Spleen (tissue), 11 donors: ENCODE data around the gene SDF2L1. TPM values are rescaled to one million over a fixed set of nuclear protein-coding genes. Genes with fewer than 3 reads are reported as not detected.
A peak's percentile ranks its signal among the peaks of the same experiment; 100 is the strongest.

Source experiments
- DNase-seq: peaks from one replicate; pipeline ENCODE4 v3.0.0-alpha.2; 2020
- H3K27ac ChIP-seq, 8 donors: fragments of 200-600 bp; sonication (generic) in 7 of 8; 1 replicate in 4 of 8; 2 replicates in 4 of 8; pipeline versions ENCODE4 v1.5.0 to v1.8.0; 2016 to 2021; ENCODE audit warnings: inconsistent platforms in 4 of 8, mild to moderate bottlenecking in 4 of 8, moderate library complexity in 1 of 8
- H3K27me3 ChIP-seq, 7 donors: fragments of 200-600 bp; sonication (generic) in 6 of 7; replicated peaks in 1 of 7; 1 replicate in 4 of 7; 2 replicates in 3 of 7; pipeline versions ENCODE4 v1.5.0 to v1.8.0; 2016 to 2021; ENCODE audit warnings: inconsistent platforms in 3 of 7, mild to moderate bottlenecking in 1 of 7
- H3K36me3 ChIP-seq, 6 donors: fragments of 200-600 bp; sonication (generic) in 5 of 6; 1 replicate in 4 of 6; 2 replicates in 2 of 6; pipeline versions ENCODE4 v1.5.0 to v1.8.0; 2016 to 2021; ENCODE audit warnings: inconsistent platforms in 2 of 6
- H3K4me1 ChIP-seq, 6 donors: fragments of 200-600 bp; sonication (generic) in 5 of 6; 1 replicate in 3 of 6; 2 replicates in 3 of 6; pipeline versions ENCODE4 v1.5.0 to v1.8.0; 2016 to 2021; ENCODE audit warnings: inconsistent platforms in 3 of 6
- H3K4me3 ChIP-seq, 8 donors: fragments of 200-600 bp; sonication (generic) in 7 of 8; 1 replicate in 4 of 8; 2 replicates in 4 of 8; pipeline versions ENCODE4 v1.5.0 to v1.8.0; 2016 to 2021; ENCODE audit warnings: inconsistent platforms in 4 of 8, mild to moderate bottlenecking in 4 of 8, moderate library complexity in 2 of 8
- H3K9me3 ChIP-seq, 8 donors: fragments of 200-600 bp; sonication (generic) in 7 of 8; 1 replicate in 4 of 8; 2 replicates in 4 of 8; pipeline versions ENCODE4 v1.5.0 to v1.8.0; 2016 to 2021; ENCODE audit warnings: inconsistent platforms in 4 of 8
- POLR2A ChIP-seq, 3 donors: fragments of 450-650 bp; IDR thresholded peaks; one replicate each; pipeline ENCODE4 v1.5.1; 2017; ENCODE audit warnings: antibody characterized with exemption in 3 of 3, mild to moderate bottlenecking in 1 of 3
- POLR2AphosphoS5 ChIP-seq, 3 donors: sonication (generic); formaldehyde crosslinking; IDR thresholded peaks; one replicate each; pipeline ENCODE4 v1.5.1; 2017; ENCODE audit warnings: antibody characterized with exemption in 3 of 3
- WGBS, 5 donors: extraction: QIAGEN DNeasy Blood & Tissue Kit in 3 of 5; methylation state at CpG; one replicate each; pipeline versions ENCODE4 v1.1.5 to v1.1.7; 2013 to 2018; 5-methylcytosine and 5-hydroxymethylcytosine counted together
- intact Hi-C: fragments of 100-400 bp; cut with DNase I; formaldehyde crosslinking; loops from one replicate; pipeline ENCODE4 v1.15.0; 2023; ENCODE audit warnings: low total_unique reads
- polyA plus RNA-seq, 3 donors: library from polyadenylated mRNA; stranded (reverse); fragments of 200-250 nt; gene quantifications; one replicate each; pipeline ENCODE4 v1.2.1, GENCODE V29; 2013
- total RNA-seq, 7 donors: library from RNA; depleted of rRNA in 3 of 7; stranded (reverse); fragments of >200 nt in 3 of 7; fragmentation: NEBNext Ultra II Directional in 4 of 7; extraction: Animal tissue kit (Norgen Biotek cat#: 25700) in 4 of 7; gene quantifications; one replicate each; pipeline versions ENCODE4 v1.1.0 to v1.2.1, GENCODE V29; 2016 to 2021
- TF ChIP-seq, protein P1 (sequence below), 11 experiments: fragments of 200-600 bp in 7 of 11; fragments of 450-650 bp in 4 of 11; sonication (generic) in 4 of 11; IDR thresholded peaks in 8 of 11; conservative IDR thresholded peaks in 3 of 11; 1 replicate in 7 of 11; 2 replicates in 4 of 11; pipeline versions ENCODE4 v1.4.0 to v1.8.0; 2016 to 2021; ENCODE audit warnings: antibody characterized with exemption in 11 of 11, inconsistent platforms in 4 of 11, mild to moderate bottlenecking in 1 of 11
- donor health status: healthy with polysubstance abuse.
- donor health status: DM: no; HTN: no; CAD: no; lungs with moderate emphysema.
- donor health status: DM: no; HTN: no; CAD: no.
- donor health status: Bipolar disorder and iron deficiency.
- donor health status: healthy.
- donor health status: DM: no; HTN: no; CAD: no.
- donor health status: DM: yes; HTN: yes; CAD: no.

SDF2L1 gene
- total and polyA plus RNA-seq, 10 donors, result 16.6 to 51.9 (median 35.6) TPM

DNA sequence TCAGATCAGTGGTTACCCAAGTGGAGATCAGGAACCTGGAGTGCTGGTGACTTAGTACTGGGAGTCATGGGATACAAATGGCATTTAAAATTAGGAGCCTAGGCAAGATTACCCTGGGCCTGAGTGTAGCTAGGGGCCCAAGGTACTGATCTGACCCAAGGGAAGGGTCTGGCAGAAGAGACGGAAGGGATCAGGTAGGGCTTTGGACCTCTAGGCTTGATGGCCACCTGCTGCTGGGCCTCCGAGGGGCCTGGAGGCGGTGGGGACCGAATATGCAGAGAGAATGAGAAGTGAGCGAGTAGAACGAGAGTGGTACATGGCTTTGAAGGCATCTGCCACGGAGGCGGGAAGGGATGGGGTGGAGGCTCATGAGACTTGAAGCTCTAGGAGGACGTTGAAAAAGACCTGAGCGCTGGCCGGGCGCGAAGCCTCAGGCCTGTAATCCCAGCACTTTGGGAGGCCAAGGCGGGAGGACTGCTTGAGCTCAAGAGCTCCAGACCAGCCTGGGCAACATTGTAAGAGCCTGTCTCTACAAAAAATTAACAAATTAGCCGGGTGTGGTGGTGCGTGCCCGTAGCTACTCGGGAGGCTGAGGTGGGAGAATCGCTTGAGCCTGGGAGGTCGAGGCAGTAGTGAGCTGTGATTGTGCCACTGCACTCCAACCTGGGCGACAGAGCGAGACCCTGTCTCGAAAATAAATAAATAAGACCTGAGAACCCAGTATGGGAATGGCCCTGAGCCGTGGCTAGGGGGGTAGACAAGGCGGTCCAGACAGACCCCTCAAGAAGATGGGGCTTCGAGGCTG is 23.1 kb downstream of the SDF2L1 start:
- H3K4me3 ChIP-seq, result peak overlapping the region; percentile 65 to 90 (median 78)
- H3K27ac ChIP-seq, result peak overlapping the region; percentile 86 to 97 (median 95)
- H3K36me3 ChIP-seq, result peaks cover 0 to 14% (median 6%) of the 10 kb centered on the region in 6 donors
- H3K27me3 ChIP-seq, result no peaks in the 10 kb centered on the region
- H3K9me3 ChIP-seq, result no peaks in the 10 kb centered on the region
- no peak for DNase-seq
- WGBS, 5 donors, result 73 to 82% (median 77%) methylated on average over 24 to 26 of the region's 26 CpGs
- H3K4me1 ChIP-seq, result peaks cover 7 to 43% (median 26%) of the 10 kb centered on the region in 6 donors
- intact Hi-C loops, result no loop called here
- TF ChIP-seq POLR2AphosphoS5 (IDR thresholded peaks at IDR 0.05) (no peak), POLR2A (IDR thresholded peaks at IDR 0.05) (no peak)
- TF ChIP-seq, protein P1, sequence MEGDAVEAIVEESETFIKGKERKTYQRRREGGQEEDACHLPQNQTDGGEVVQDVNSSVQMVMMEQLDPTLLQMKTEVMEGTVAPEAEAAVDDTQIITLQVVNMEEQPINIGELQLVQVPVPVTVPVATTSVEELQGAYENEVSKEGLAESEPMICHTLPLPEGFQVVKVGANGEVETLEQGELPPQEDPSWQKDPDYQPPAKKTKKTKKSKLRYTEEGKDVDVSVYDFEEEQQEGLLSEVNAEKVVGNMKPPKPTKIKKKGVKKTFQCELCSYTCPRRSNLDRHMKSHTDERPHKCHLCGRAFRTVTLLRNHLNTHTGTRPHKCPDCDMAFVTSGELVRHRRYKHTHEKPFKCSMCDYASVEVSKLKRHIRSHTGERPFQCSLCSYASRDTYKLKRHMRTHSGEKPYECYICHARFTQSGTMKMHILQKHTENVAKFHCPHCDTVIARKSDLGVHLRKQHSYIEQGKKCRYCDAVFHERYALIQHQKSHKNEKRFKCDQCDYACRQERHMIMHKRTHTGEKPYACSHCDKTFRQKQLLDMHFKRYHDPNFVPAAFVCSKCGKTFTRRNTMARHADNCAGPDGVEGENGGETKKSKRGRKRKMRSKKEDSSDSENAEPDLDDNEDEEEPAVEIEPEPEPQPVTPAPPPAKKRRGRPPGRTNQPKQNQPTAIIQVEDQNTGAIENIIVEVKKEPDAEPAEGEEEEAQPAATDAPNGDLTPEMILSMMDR (IDR thresholded peaks at IDR 0.05 in 8 of 11, conservative IDR thresholded peaks at IDR 0.05 in 3 of 11), result no peak

DNA sequence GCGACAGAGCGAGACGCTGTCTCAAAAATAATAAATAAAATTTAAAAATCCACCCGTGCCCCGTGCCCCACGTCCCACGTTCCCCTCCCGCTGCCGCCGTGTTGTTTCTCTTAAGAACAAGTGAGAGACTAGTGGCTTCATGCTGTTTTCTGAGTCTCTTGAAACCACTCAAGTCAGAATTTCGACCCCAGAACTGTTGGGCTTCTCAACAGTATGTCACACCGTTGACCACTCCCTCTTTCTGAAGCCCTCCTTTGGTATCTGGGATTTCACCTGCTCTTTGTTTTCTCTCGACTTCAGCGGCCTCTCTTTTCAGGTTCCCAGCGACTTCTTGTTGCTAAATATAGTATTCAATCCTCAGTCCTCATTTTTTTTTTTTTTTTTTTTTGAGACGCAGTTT is 24.7 kb downstream of the SDF2L1 start:
- WGBS, 5 donors, result 46 to 62% (median 57%) methylated on average over 16 of the region's 16 CpGs
- Histone ChIP-seq H3K27ac (peak overlapping the region in 4 of 8 donors; percentile 92 to 97 (median 96)), H3K27me3 (no peaks in the 10 kb centered on the region), H3K4me1 (peaks cover 7 to 43% (median 26%) of the 10 kb centered on the region in 6 donors), H3K9me3 (no peaks in the 10 kb centered on the region), H3K36me3 (peaks cover 4 to 29% (median 21%) of the 10 kb centered on the region in 6 donors), H3K4me3 (peak overlapping the region; percentile 65 to 90 (median 78))
- no peak for TF ChIP-seq POLR2A (IDR thresholded peaks at IDR 0.05)
- TF ChIP-seq, protein P1 (IDR thresholded peaks at IDR 0.05 in 8 of 11, conservative IDR thresholded peaks at IDR 0.05 in 3 of 11), result no peak
- TF ChIP-seq POLR2AphosphoS5 (IDR thresholded peaks at IDR 0.05), result no peak
- intact Hi-C loops, result no loop called here
- DNase-seq, result no peak

DNA sequence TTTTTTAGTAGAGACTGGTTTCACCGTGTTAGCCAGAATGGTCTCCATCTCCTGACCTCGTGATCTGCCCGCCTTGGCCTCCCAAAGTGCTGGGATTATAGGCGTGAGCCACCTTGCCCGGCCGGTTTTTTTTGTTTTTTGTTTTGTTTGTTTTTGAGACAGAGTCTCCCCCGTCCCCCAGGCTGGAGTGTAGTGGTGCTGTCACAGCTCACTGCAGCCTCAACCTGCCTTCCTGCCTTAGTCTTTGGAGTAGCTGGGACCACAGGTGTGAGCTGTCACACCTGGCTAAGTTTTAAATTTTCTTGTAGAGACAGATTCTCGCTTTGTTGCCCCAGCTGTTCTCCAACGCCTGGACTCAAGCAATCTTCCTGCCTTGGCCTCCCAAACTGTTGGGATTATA is 26.9 kb downstream of the SDF2L1 start:
- Histone ChIP-seq H3K36me3 (peaks cover 4 to 51% (median 44%) of the 10 kb centered on the region in 6 donors), H3K4me3 (no peak overlapping the region), H3K27me3 (no peaks in the 10 kb centered on the region), H3K4me1 (peaks cover 7 to 43% (median 26%) of the 10 kb centered on the region in 6 donors), H3K27ac (no peak overlapping the region), H3K9me3 (no peaks in the 10 kb centered on the region)
- 80 to 93% (median 87%) methylated on average over 6 to 9 of the region's 9 CpGs for WGBS, 5 donors
- DNase-seq, result no peak
- no peak for TF ChIP-seq POLR2A (IDR thresholded peaks at IDR 0.05)
- TF ChIP-seq, protein P1 (IDR thresholded peaks at IDR 0.05 in 8 of 11, conservative IDR thresholded peaks at IDR 0.05 in 3 of 11), result no peak
- no peak for TF ChIP-seq POLR2AphosphoS5 (IDR thresholded peaks at IDR 0.05)
- intact Hi-C loops, result no loop called here

DNA sequence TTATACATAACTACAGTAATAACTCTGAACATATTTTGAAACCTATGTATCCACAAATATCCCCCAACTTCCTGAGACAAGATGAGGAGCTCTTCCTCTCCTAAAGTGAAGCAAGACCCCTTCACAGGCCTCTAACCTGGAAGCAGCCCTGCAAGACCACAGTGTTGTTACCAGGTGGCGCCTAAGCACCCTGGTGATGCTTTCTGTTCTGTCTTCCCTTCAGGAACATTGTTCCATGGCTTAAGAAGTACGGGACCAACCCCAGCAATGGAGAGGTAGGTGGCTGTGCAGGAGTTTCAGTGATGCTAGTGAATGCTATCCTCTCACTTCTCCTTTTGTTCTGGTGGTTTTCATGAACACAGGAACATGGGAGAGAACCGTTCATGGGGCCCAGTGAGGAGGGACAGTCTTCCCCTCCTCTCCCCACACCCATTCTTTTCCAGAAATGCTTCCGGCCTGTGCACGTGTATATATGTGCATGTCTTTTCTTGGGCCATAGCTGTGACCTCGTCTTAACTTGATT is 30.1 kb downstream of the SDF2L1 start:
- 62 to 76% (median 74%) methylated on average over 6 of the region's 6 CpGs for WGBS, 5 donors
- H3K9me3 ChIP-seq, result no peaks in the 10 kb centered on the region
- peaks cover 4 to 80% (median 63%) of the 10 kb centered on the region in 6 donors for H3K36me3 ChIP-seq
- H3K4me3 ChIP-seq, result no peak overlapping the region
- peaks cover 0 to 26% (median 9%) of the 10 kb centered on the region in 6 donors for H3K4me1 ChIP-seq
- H3K27ac ChIP-seq, result no peak overlapping the region
- intact Hi-C loops, result no loop called here
- no peaks in the 10 kb centered on the region for H3K27me3 ChIP-seq
- TF ChIP-seq, protein P1 (IDR thresholded peaks at IDR 0.05 in 8 of 11, conservative IDR thresholded peaks at IDR 0.05 in 3 of 11), result no peak
- no peak for TF ChIP-seq POLR2A (IDR thresholded peaks at IDR 0.05)
- TF ChIP-seq POLR2AphosphoS5 (IDR thresholded peaks at IDR 0.05), result no peak
- no peak for DNase-seq
